PC-3 (cell line): ENCODE data around the gene KLB. TPM values are rescaled to one million over a fixed set of nuclear protein-coding genes. Genes with fewer than 3 reads are reported as not detected.

Source experiments
- ATAC-seq: fragments of 200-7000 bp; cut with Tn5 transposase; 2 replicates; pipeline ENCODE4 v1.9.1; 2020; ENCODE audit warnings: mild to moderate bottlenecking, moderate library complexity
- BruUV-seq: library from RNA; stranded (reverse); fragments of 400-500 nt; replicated peaks from 2 replicates; lab custom pipeline; 2021; lab: Mats Ljungman, UMichigan
- CTCF ChIA-PET: fragments of 300-600 bp; sonication (Branson Sonifier 250); formaldehyde crosslinking; loops from one replicate; lab custom pipeline; 2022; ENCODE audit warnings: antibody characterized with exemption; lab: Charles Lee
- POLR2A ChIA-PET: fragments of 300-600 bp; sonication (Branson Sonifier 250); formaldehyde crosslinking; loops from one replicate; lab custom pipeline; 2022; ENCODE audit warnings: antibody characterized with exemption; ENCODE audit not compliant: unreplicated experiment; lab: Charles Lee
- DNase-seq: peaks from one replicate; pipeline ENCODE4 v3.0.0-alpha.2; 2015
- H2AFZ ChIP-seq: fragments of 300-600 bp; sonication (generic); 2 replicates; pipeline ENCODE4 v1.6.0; 2016; ENCODE audit warnings: antibody characterized with exemption, low read length
- H3F3A ChIP-seq: fragments of 300-600 bp; sonication (generic); one replicate; pipeline ENCODE4 v1.6.0; 2017; ENCODE audit warnings: antibody characterized with exemption, low read length, control low read depth, mild to moderate bottlenecking; ENCODE audit not compliant: unreplicated experiment
- H3K27ac ChIP-seq: fragments of 300-600 bp; sonication (generic); 2 replicates; pipeline ENCODE4 v1.5.1; 2016; ENCODE audit warnings: mild to moderate bottlenecking, low read length
- H3K27me3 ChIP-seq: fragments of 300-600 bp; sonication (generic); 2 replicates; pipeline ENCODE4 v1.6.1; 2016; ENCODE audit warnings: low read length, mixed read lengths
- H3K36me3 ChIP-seq: fragments of 300-600 bp; sonication (generic); 2 replicates; pipeline ENCODE4 v1.6.1; 2016; ENCODE audit warnings: low read depth, mixed run types, low read length, mixed read lengths
- H3K4me1 ChIP-seq: fragments of 300-600 bp; sonication (generic); 2 replicates; pipeline ENCODE4 v1.5.1; 2016; ENCODE audit warnings: low read length; ENCODE audit not compliant: insufficient read depth
- H3K4me2 ChIP-seq: fragments of 300-600 bp; sonication (generic); 2 replicates; pipeline ENCODE4 v1.6.0; 2016; ENCODE audit warnings: low read length
- H3K4me3 ChIP-seq: fragments of 300-600 bp; sonication (generic); 2 replicates; pipeline ENCODE4 v1.5.1; 2016; ENCODE audit warnings: mild to moderate bottlenecking, low read length, mixed read lengths
- H3K79me2 ChIP-seq: fragments of 300-600 bp; sonication (generic); 2 replicates; pipeline ENCODE4 v1.6.1; 2017; ENCODE audit warnings: low read length, mixed read lengths
- H3K9ac ChIP-seq: fragments of 300-600 bp; sonication (generic); 2 replicates; pipeline ENCODE4 v1.6.0; 2016; ENCODE audit warnings: mild to moderate bottlenecking, low read length
- H3K9me2 ChIP-seq: fragments of 300-600 bp; sonication (generic); replicated peaks from 2 replicates; pipeline ENCODE4 v1.6.1; 2016; ENCODE audit warnings: mixed run types, low read length, mixed read lengths
- H3K9me3 ChIP-seq: fragments of 300-600 bp; sonication (generic); 2 replicates; pipeline ENCODE4 v1.6.1; 2016; ENCODE audit warnings: low read length, mixed read lengths
- H4K20me1 ChIP-seq: fragments of 300-600 bp; sonication (generic); 2 replicates; pipeline ENCODE4 v1.6.1; 2016; ENCODE audit warnings: low read length, mixed read lengths
- CTCF ChIP-seq: fragments of 300-600 bp; sonication (generic); conservative IDR thresholded peaks from 2 replicates; pipeline ENCODE4 v1.5.1; 2017; ENCODE audit warnings: antibody characterized with exemption, low read depth, mild to moderate bottlenecking, low read length
- EZH2 ChIP-seq: fragments of 300-600 bp; sonication (generic); IDR thresholded peaks from one replicate; pipeline ENCODE4 v1.6.1; 2017; ENCODE audit warnings: antibody characterized with exemption, mild to moderate bottlenecking, low read length; ENCODE audit not compliant: unreplicated experiment
- EZH2phosphoT487 ChIP-seq: fragments of 300-600 bp; sonication (generic); IDR thresholded peaks from 2 replicates; pipeline ENCODE4 v1.6.1; 2018; ENCODE audit warnings: mild to moderate bottlenecking, antibody characterized with exemption, low read length, borderline replicate concordance
- intact Hi-C: fragments of 100-400 bp; cut with micrococcal nuclease; formaldehyde crosslinking; loops from 2 replicates; pipeline ENCODE4 v1.9.0; 2023
- total RNA-seq: library from RNA; depleted of rRNA; stranded (reverse); fragments of >200 nt; gene quantifications from 2 replicates; pipeline ENCODE4 v1.2.3, GENCODE V29; 2014

The KLB gene
- total RNA-seq, 1 experiment from 2014 or later, result not detected

- Histone ChIP-seq H3K4me2 (no peak overlapping the region), H3K27ac (no peak overlapping the region)
These were observed 62.8 kb downstream of the KLB start for GRCh38 chr4:39469429-39470077.

GRCh38 chr4:39470402-39470801, 63.7 kb downstream of the KLB start:
- POLR2A ChIA-PET, result no interaction called here

More at GRCh38 chr4:39469429-39470077, 62.8 kb downstream of the KLB start:
- H3F3A ChIP-seq, result no peaks in the 10 kb centered on the region
- H2AFZ ChIP-seq, result peak overlapping the region; percentile 49
- no peaks in the 10 kb centered on the region for H3K9me3 ChIP-seq
- peak overlapping the region; percentile 23; the same call in 1 of the 2 replicates for H3K9ac ChIP-seq
- DNase-seq (peak; percentile 85), ATAC-seq (peak; percentile 91)
- H3K4me1 ChIP-seq, result peaks cover 13% of the 10 kb centered on the region; the same call in 1 of the 2 replicates
- H3K79me2 ChIP-seq, result no peaks in the 10 kb centered on the region
- no peak overlapping the region for H3K4me3 ChIP-seq
- intact Hi-C loops, result loop anchor here (1.0 to 10.0 kb wide), 5 partner anchors 58 to 505 kb away; partner anchors contain the start of genes PDS5A, SMIM14 and UGDH
- CTCF ChIA-PET, result interaction anchor here (0.5 to 1.6 kb wide), 5 partner anchors 58 to 364 kb away, joined by 3 to 6 read pairs (median 5); partner anchors contain the start of gene UGDH
- no peaks in the 10 kb centered on the region for H3K27me3 ChIP-seq
- POLR2A ChIA-PET, result interaction anchor here (0.5 to 0.6 kb wide), 2 partner anchors 10 to 169 kb away, joined by 3 to 12 read pairs; no protein-coding TSS in a partner anchor
- TF ChIP-seq CTCF, result peak; percentile 97
- TF ChIP-seq EZH2phosphoT487, result no peak
- BruUV-seq, result no TSS peak
- H4K20me1 ChIP-seq, result no peaks in the 10 kb centered on the region
- no peaks in the 10 kb centered on the region for H3K9me2 ChIP-seq
- H3K36me3 ChIP-seq, result no peaks in the 10 kb centered on the region; the same call in 1 of the 2 replicates

More at GRCh38 chr4:39470402-39470801, 63.7 kb downstream of the KLB start:
- Histone ChIP-seq H3K4me1 (peaks cover 8% of the 10 kb centered on the region; the same call in 1 of the 2 replicates), H3K9ac (no peak overlapping the region), H4K20me1 (no peaks in the 10 kb centered on the region), H3K9me2 (no peaks in the 10 kb centered on the region), H3K4me2 (no peak overlapping the region), H2AFZ (no peak overlapping the region), H3K36me3 (no peaks in the 10 kb centered on the region; the same call in 1 of the 2 replicates), H3K79me2 (no peaks in the 10 kb centered on the region), H3F3A (no peaks in the 10 kb centered on the region), H3K9me3 (no peaks in the 10 kb centered on the region), H3K27ac (no peak overlapping the region), H3K27me3 (no peaks in the 10 kb centered on the region), H3K4me3 (no peak overlapping the region)
- intact Hi-C loops, result no loop called here
- ATAC-seq, result no peak
- no peak for TF ChIP-seq CTCF
- TF ChIP-seq EZH2, result no peak
- no peak for TF ChIP-seq EZH2phosphoT487
- BruUV-seq, result no TSS peak
- CTCF ChIA-PET, result no interaction called here
- DNase-seq, result no peak
